HG03575 (cell line): ENCODE results near the gene PLSCR3.
A peak's percentile ranks its signal among the peaks of the same experiment; 100 is the strongest.

ENCODE experiments used
- ATAC-seq: cut with Tn5 transposase; IDR thresholded peaks from one replicate; pipeline ENCODE4 v1.9.1; 2021; ENCODE audit not compliant: unreplicated experiment, insufficient number of reproducible peaks, low FRiP score; ENCODE audit errors: extremely low read depth

The PLSCR3 gene

GRCh38 chr17:7408252-7408727 lies 14.0 kb upstream of the PLSCR3 start:
- no peak for ATAC-seq

GRCh38 chr17:7407485-7408251 lies 13.3 kb upstream of the PLSCR3 start, which contains the start of gene NLGN2:
TSS of gene NLGN2 (plus strand) at chr17:7407845. CDS start at chr17:7408256, 411 bp downstream.
- ATAC-seq: no peak

- no peak for ATAC-seq
Observed at GRCh38 chr17:7407082-7407481, 12.8 kb upstream of the PLSCR3 start.

- ATAC-seq: no peak
Observed at GRCh38 chr17:7406235-7406825, 12.0 kb upstream of the PLSCR3 start.

GRCh38 chr17:7405350-7406234 lies 11.3 kb upstream of the PLSCR3 start:
- no peak for ATAC-seq

GRCh38 chr17:7404737-7405349 lies 10.5 kb upstream of the PLSCR3 start:
- ATAC-seq: no peak

- ATAC-seq: peak; percentile 79
Observed at GRCh38 chr17:7403977-7404736, 9.8 kb upstream of the PLSCR3 start, which contains the start of gene TMEM256. TSS of gene TMEM256 (minus strand) at chr17:7404097. CDS start at chr17:7404084, 13 bp downstream.

- peak; percentile 16 for ATAC-seq
Observed at GRCh38 chr17:7403727-7403976, 9.3 kb upstream of the PLSCR3 start.

- ATAC-seq: no peak
Observed at GRCh38 chr17:7403043-7403726, 8.9 kb upstream of the PLSCR3 start.

GRCh38 chr17:7398612-7399011 lies 4.3 kb upstream of the PLSCR3 start:
- ATAC-seq: no peak

GRCh38 chr17:7396147-7396546 lies 1.8 kb upstream of the PLSCR3 start:
- no peak for ATAC-seq

GRCh38 chr17:7393613-7394451 lies 493 bp downstream of the PLSCR3 start:
- no peak for ATAC-seq

- ATAC-seq: no peak
Observed at GRCh38 chr17:7392696-7393612, 1.4 kb downstream of the PLSCR3 start.

GRCh38 chr17:7391307-7391706 lies 3.0 kb downstream of the PLSCR3 start:
- ATAC-seq: no peak

GRCh38 chr17:7389924-7390910 lies 4.1 kb downstream of the PLSCR3 start:
- ATAC-seq: no peak
